HG03432 (cell line): ENCODE results near the gene EIF1.
"Not testable (repeated sequence)": the region's sequence is repeated elsewhere in the genome, so short reads cannot be mapped to it uniquely, and the experiment has no call there.

Experiments
- ATAC-seq: cut with Tn5 transposase; IDR thresholded peaks from one replicate; pipeline ENCODE4 v1.9.1; 2021; ENCODE audit warnings: mild to moderate bottlenecking, moderate library complexity; ENCODE audit not compliant: unreplicated experiment

The EIF1 gene

DNA sequence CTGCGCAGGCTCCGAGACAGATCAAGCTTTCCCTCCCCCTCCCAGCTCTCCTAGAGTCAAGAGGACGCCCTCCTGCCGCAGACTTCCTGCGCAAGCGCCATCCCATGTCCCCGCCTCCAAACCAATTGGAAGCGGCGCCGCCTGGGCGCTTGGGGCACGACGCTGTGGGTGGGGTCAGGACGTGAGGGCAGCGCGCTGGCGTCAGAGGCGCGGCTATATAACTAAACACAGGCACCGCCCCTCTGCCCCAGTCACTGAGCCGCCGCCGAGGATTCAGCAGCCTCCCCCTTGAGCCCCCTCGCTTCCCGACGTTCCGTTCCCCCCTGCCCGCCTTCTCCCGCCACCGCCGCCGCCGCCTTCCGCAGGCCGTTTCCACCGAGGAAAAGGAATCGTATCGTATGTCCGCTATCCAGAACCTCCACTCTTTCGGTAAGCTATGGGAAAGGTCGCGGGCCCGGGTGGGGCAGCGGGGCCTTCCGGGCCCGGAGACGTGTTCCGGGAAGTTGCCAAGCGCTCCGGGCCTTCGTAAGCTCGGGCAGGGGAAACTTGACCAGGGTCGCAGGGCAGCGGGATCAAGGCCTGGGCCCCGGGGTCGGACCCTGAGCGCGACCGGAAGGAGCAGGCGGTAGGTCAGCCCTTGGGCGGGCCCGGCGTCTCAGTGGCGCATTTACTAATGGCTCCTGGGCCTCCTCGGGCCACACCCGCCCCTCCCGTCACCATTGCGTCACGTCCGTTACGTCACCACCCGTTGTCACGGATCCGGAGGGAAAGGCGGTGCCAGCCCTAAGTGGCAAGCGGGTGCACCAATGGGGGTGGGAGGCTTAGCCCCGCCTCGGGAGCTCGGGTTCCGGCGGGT, at the start of gene EIF1:
TSS of gene EIF1 (plus strand) at position 245 of the 856 bp plus-strand sequence. CDS start at position 399, 154 bp downstream.
- peak; percentile 73 for ATAC-seq

DNA sequence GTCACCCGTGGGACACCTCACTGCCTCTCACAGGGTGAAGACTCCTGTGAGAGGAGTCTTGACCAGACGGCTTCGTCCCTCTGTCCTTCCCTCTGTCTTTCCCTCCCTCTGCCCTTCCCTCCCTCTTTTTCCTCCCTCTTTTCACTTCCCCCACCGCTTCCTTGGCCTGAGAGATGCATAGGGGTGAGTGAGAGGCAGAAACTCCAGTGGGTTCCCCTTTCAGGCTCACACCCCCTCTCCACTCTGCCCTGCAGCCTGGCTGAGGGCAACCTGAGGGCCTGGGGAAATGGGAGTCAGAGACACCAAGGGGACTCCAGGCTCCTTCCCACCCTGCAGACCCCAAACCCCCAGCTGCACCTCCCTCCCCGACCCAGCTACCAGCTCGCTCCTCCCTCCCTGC, 49.7 kb upstream of the EIF1 start:
- ATAC-seq: no peak

DNA sequence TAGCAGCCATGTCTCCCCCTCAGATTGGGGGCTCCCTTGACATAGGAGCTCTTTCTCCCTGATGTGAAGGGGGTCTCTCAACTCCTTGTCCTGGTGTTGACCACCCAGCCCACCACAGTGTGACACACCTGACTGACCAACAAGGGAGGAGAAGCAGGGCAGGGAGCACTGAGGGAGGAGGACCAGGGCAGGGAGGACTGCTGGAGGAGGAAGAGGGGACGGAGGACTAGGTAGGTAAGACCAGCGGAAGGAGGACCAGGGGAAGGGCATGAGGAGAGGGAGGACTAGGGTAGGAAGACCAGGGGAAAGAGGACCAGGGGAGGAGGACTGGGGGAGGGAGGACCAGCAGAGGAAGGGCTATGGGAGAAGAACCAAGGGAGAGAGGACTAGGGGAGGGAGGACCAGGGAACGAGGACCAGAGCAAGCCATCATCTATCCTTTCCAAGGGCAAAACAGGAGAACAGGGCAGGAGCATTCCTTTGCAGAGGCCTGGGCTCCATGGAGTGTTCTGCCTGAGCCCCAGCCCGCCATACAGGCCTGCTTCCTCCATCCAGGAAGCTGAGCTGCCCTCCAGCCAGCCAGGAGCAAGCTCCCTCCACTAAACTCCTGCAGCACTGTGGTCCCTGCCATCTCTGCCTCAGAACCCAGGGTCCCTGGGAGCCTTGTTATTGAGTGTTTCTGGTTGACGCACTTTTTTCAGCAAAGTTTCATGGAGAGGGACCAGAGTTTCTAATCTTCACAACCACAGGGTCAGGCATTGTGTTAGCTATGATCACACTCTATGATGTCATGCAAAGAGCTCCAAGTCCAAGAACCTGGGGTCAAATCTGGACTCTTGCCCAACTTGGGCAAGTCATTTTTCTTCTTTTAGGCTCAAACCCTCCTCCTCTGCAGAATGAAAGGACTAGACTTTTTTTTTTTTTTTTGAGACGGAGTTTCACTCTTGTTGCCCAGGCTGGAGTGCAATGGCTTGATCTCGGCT, 48.9 kb upstream of the EIF1 start:
- ATAC-seq: no peak

DNA sequence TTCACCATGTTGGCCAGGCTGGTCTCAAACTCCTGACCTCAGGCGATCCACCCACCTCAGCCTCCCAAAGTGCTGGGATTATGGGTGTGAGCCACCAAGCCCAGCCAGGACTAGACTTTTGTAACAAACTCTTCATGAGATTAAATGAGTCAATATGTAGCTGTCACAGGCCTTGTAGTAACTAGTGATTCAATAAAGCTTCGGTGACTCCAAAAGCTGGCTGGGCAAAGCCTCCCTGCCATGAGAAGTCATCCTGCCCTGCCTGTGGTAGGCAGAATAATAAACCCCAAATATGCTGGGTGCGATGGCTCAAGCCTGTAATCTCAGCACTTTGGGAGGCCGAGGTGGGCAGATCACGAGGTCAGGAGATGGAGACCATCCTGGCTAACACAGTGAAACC, 48.1 kb upstream of the EIF1 start:
- not testable (repeated sequence) for ATAC-seq

DNA sequence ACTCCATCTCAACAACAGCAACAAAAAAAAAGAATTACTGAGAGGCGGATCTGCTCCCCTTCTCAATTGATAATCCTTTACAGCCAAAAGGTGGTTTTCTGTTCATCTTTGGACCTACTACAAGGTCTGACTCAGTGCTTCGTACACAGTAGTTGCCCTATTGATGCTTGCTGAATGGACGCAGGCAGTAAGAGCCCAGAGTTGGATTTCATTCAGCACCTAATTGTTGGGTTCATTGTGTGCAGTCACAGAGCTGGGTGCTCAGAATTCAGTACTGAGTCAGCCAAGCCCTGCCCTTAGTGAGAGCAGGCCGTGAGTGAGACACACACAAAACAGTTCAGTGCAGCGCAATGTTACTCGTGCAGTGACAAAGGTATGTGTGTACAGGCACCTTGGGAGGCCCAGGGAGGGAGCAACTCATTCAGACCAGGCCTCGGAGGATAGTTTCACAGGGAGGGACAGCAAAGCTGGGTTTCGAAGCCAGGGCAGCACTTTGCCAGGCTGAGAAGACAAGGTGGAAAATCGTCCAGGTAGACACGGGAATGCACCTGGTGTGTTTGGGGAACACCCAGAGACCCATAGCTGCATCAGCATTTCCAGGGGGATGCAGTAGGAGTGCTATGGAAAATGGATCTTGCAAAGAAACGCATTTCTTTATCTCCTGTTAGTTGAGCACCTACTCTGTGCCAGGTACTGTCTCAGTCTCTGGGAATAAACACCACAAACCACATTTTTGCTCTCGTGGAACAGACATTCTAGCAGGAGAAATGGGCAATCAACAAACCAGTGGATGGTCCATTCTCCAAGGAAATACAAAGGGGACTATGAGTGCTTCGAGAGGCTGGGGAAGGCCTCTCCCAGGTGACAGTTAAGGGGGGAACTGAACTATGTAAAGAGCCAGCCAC, 46.2 kb upstream of the EIF1 start:
- ATAC-seq: no peak

DNA sequence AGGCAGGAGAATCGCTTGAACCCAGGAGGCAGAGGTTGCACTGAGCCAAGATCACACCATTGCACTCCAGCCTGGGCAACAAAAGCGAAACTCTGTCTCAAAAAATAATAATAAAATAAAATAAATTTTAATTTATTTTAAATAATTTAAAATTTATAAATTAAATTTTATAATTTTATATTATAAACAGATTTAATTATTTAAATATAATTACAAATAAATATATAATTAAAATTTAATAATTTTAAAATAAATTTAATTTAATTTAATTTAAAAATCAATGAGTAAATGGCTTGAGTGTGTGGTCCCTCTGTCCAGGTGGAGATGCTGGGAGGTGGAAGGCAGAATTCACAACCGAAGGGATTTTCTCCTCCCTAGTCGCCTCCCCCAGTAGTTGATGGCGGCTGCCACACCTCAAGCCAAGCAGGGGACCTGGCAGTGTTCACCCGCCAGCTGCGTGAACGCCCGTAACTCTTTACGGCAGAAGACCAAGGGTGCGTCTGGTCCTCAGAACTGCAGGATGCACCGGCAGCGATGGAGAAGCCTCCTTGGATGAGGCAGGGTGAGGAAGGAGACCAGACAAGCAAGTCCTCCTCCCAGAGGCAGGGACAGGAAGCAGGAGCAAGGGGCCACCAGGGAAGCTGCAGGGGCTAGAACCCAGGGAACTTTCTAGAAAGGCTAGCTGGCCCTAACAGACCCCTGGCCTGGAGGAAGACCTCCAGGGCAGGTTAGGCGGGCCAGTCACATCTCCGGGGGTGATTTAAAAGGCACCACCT, 41.5 kb upstream of the EIF1 start:
- no peak for ATAC-seq

DNA sequence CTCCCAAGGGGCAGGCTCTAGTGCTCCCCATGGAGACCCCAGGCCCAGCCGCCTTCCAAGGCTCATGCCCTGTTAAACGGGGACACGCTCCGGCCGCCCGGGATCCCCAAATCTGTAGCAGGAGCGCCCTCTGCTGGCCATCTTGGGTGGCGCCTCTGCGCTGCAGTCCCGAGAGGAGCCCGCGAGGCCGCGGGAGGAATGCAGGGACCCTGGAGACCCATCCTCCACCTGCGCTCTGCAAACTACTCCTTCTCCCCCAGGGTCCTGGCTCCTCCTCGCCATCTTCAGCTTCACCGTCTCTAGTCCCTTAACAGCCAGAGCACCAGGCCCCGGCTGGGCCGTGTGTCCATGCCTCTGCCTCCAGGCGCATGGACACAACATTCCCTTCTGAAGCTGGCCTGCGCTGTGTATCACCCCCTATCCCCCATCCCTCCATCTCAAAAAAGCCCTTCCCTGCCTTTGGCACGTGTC, 40.7 kb upstream of the EIF1 start:
- ATAC-seq: no peak

DNA sequence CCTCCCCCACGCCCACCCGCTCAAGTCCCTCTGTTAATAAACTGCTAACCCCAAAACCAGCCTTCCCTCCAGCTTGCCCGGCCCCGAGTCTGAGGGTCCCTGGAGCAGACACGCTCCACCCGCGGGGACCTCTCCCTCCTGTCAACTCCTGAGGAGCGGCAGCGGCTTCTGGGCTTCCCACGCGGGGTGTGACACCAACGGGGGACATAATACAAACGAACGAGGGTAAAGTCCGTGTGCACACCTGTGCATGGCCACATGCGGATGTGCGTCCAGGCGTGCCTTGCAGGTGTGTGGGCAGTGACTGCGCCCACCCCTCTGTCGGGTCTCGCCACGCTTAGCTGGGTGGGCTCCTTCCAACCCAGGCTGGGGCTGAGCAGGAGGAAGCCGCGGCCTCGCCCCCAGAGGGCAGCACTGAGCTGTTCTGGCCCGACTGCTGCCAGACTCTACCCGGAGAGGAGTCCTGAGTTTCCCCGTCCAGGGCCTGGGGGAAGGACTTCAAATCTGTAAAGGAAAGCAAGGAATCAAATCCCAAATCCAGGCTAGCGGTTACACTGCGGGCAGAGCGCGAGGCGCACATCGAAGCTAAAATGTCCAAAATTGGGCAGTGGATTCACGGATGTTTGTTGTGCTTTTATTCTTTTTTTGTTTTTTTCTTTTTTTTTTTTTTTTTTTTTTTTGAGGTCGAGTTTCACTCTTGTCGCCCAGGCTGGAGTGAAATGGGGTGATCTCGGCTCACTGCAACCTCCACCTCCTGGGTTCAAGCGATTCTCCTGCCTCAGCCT, 40.1 kb upstream of the EIF1 start:
- no peak for ATAC-seq

DNA sequence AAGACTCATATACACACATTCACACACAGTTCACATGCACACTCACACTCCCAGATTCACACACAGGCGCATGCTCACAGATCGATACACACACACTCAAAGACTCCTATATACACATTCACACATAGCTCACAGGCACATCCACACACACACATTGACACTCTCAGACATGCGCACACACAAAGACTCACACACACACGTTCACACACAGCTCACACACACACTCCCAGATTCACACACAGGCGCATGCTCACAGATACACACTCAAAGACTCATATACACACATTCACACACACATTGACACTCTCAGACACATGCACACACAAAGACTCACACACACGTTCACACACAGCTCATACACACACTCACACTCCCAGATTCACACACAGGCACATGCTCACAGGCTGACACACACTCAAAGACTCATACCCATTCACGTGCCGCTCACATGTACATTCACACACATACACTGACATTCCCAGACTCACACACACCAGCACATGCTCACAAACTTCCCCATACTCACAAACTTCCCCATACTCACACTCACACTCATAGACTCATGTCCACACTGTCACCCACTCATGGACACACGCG, 38.7 kb upstream of the EIF1 start:
- ATAC-seq: no peak

DNA sequence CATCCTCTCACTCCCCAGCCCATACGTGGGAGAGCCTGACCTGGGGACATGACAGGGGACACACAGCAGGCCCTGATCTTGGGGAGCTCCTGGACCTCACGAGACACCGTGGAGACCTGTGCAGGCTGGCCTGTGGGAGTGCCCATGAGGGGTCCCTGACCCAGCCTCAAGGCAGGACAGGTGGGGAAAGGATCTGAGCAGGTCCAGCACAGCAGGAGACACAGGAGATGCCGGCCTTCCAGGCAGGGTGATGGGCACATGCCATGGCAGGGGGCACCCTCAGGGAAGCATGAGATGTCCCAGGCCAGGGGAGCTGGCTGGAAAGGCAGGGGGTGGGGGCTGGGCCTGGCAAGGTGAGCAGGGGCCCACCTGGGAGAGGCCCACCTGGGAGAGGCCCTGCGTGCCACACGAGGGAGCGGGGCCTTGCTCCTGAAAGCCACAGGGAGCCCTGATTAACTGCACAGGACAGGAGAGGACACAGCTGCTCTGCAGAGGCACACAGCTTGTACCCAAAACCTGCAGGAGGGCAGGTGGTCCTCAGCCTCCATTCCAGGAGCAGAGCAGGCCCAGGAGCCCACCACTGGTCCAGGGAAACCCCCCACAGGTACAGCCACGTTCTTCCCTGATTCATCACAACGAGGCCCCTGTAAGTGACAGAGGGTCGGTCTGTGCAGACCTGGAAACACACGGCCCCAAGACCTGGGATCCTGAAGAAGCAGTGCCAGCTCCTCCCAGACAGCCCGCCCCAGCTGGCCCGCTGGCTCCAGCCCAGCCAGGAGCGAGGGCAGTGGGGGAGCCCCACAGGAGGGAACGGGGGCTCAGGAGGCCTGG, 37.7 kb upstream of the EIF1 start:
- ATAC-seq: no peak

DNA sequence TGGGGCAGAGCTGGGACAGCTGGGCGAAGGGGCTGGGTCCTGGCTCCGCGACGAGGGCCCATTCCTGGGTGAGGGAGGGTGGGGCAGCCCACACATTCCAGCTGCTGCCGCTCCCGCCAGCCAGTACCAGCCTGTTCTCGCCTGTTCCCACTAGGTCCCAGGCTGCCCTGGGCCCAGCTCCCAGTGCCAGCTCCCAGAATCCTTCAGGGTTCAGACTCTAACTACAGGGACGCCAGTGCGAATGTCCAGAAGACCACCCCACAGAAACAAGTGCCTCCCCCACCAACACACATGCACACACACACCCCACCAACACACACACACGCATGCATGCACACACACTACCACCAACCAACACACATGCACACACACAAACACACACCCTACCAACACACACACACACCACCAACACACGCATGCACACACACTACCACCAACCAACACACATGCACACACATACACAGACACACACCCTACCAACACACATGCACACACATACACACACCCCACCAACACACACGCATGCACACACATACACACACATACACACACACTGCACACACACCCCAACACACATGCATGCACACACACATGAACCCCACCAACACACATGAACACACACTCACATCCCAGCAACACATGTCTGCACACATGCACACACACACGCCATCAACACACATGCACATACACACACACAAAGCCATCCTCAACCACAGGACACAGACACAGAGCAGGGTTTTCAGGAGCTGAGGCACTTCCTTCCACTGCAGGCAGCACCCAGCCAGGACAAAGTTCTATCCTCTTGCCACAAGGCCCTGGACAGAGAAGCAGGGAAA, 36.8 kb upstream of the EIF1 start:
- ATAC-seq: no peak

DNA sequence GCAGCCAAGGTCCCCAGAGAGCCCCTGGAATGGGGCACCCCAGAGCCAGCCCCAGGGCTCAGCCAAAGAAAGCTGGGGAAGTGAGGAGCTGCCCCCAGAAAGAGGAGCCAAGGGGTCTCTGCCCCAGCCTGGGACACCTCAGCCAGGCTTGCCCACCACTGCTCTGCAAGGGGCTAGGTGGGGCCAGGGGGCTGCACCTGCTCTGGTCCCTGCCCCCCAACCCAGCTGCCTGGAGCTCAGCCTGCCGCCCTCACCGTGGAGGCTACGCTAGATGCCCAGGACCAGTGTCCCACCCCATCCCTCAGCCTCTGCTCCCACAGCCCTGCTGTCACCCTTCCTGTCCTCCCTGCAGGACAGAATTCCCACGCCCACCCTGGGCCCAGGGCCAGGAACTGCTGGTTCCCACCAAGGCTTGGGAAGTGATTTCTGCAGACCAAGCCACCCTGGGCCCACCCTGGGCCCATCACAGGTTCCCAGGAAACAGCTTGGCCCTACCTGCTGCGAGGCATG, 36.2 kb upstream of the EIF1 start:
- ATAC-seq: no peak

DNA sequence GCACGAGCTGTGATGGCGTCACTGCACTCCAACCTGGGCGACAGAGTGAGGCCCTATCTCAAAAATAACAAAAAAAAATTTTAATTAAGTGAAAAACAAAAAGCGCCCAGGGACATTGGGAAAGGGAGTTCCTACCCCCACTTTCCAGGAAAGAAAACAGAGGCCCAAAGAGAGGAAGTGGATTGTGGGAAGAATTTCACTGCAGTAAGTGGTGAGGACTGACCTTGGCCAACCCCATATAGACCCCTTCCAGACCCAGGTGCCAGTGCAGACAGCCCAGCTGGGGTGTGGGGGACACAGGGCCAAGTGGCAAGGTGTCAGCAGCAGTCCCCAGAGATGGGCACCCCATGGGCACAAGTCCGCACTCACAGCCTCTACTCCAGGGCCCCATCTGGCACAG, 35.3 kb upstream of the EIF1 start:
- no peak for ATAC-seq

DNA sequence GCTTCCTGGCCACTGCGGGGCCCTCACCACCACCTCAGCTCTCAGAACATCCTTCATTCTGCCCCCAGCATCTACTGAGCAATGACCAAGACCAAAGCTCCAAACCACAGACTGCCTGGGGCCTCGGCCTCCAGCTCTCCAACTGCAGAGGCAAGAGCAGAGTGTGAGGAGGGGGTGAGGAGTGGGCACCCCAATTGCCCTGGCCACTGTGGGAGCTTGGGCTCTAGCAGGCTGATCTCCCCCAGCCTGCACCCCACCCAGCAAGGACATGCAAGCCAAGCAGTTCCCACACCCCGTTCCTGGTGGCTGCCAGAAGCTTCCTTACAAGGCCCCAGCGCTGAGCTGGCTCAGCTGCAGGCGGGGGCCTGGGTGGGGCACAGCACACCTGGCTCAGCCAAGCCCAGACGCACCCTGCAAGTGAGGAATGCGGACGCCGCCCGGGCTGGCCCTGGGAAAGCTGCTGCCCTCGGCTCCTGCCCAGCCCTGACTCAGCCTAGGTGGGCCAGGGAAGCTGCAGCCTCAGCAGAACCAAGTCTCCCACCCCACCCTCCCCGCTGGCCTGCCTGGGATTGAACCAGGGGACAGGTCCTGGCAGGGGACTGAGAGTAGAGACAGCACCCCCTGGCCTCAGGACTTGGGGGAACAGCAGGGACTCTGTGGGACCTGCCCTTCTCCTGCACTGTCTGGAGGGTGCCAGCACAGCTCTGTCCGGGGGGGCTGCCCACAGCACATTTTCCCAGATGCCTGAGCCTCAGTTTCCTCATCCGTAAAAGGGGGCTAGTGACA, 34.6 kb upstream of the EIF1 start:
- ATAC-seq: no peak

DNA sequence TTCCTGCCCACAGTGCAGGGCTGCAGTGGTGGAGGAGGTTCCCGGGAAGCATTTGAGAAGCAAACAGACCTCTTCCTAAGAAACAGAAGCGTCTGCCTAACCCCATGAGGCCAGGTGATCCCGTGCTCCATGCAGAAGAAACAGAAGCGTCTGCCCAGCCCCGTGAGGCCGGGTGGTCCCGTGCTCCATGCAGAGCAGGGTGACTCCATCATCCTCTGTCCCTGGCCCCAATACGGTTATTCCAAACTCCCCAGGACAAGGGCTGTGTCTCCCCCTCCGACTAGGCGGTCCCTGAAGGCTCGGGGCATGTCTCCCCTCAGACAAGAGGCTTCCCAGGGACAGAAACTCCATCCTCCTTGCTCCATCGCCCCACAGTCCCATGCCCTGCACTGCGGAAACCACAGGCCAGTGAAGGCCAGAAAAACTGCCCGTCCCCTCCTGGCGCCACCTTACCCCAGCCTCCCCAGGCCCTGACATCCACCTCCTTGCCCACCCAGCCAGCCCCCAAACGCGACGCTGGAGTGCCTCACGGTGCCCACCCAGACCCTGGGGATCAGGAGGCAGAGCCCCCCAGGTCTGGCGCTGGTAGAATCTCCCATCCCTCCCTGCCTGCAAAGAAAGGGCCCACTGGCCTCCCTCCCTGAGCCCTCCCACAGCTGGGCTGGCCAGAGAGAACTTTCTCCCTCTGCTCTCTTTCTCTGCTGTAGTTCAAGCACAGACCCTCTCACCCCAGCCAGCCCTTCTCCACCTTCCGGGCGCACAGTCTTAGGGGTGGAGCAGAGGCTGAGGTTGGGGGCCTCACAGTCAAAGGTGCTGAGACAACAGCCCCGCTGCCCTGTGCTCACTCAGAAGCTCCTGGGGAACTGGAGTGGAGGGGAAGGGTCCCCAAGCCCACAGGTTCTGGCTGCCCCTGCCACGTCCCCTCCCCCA, 33.7 kb upstream of the EIF1 start:
- ATAC-seq: no peak
